Inferior parietal cortex (tissue), 1 donor: ENCODE measurements around the gene FADS3.

Experiments
- DNase-seq: peaks from one replicate; pipeline ENCODE4 v3.0.0-alpha.2; 2016; ENCODE audit errors: extremely low spot score

FADS3 gene

GRCh38 chr11:61837411-61838005 is 53.8 kb downstream of the FADS3 start:
- DNase-seq, result no peak

- no peak for DNase-seq
These were observed 55.2 kb downstream of the FADS3 start for GRCh38 chr11:61836193-61836592.

GRCh38 chr11:61834278-61835048 is 56.9 kb downstream of the FADS3 start:
- peak; percentile 60 for DNase-seq

GRCh38 chr11:61833926-61834277 is 57.4 kb downstream of the FADS3 start:
- no peak for DNase-seq

GRCh38 chr11:61833471-61833870 is 57.9 kb downstream of the FADS3 start:
- no peak for DNase-seq

GRCh38 chr11:61832754-61833153 is 58.6 kb downstream of the FADS3 start:
- DNase-seq, result no peak

- DNase-seq, result no peak
These were observed 59.1 kb downstream of the FADS3 start for GRCh38 chr11:61832207-61832606.

GRCh38 chr11:61830237-61831105 is 60.9 kb downstream of the FADS3 start:
- no peak for DNase-seq

GRCh38 chr11:61829806-61830205 is 61.5 kb downstream of the FADS3 start:
- DNase-seq, result no peak

GRCh38 chr11:61828629-61829407 is 62.5 kb downstream of the FADS3 start:
- DNase-seq, result peak; percentile 32

- no peak for DNase-seq
These were observed 63.0 kb downstream of the FADS3 start for GRCh38 chr11:61828379-61828628.

- peak; percentile 84 for DNase-seq
These were observed 63.6 kb downstream of the FADS3 start, which contains the start of gene FADS2 for GRCh38 chr11:61827571-61828378. Gene FADS2, plus strand, starts transcription at chr11:61828300. Its CDS starts 91 bp downstream, at chr11:61828391.

GRCh38 chr11:61826930-61827570 is 64.3 kb downstream of the FADS3 start:
- DNase-seq, result peak; percentile 34
